ENCODE data around the gene GNGT2.
A peak's percentile ranks its signal among the peaks of the same experiment; 100 is the strongest.

GNGT2 gene

GRCh38 chr17:49191917-49192741 lies 18.2 kb downstream of the GNGT2 start (continued):
- 0 out of 2 replicates have a peak, but pooled peaks have one; percentile 17 for TF ChIP-seq ZSCAN16 (tag by site-specific recombination; IDR thresholded peaks at IDR 0.05)
- TF ChIP-seq, protein P1, sequence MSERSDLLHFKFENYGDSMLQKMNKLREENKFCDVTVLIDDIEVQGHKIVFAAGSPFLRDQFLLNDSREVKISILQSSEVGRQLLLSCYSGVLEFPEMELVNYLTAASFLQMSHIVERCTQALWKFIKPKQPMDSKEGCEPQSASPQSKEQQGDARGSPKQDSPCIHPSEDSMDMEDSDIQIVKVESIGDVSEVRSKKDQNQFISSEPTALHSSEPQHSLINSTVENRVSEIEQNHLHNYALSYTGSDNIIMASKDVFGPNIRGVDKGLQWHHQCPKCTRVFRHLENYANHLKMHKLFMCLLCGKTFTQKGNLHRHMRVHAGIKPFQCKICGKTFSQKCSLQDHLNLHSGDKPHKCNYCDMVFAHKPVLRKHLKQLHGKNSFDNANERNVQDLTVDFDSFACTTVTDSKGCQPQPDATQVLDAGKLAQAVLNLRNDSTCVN (tag by site-specific recombination; optimal IDR thresholded peaks at IDR 0.05), result peak; percentile 73
- TF ChIP-seq, protein P2, sequence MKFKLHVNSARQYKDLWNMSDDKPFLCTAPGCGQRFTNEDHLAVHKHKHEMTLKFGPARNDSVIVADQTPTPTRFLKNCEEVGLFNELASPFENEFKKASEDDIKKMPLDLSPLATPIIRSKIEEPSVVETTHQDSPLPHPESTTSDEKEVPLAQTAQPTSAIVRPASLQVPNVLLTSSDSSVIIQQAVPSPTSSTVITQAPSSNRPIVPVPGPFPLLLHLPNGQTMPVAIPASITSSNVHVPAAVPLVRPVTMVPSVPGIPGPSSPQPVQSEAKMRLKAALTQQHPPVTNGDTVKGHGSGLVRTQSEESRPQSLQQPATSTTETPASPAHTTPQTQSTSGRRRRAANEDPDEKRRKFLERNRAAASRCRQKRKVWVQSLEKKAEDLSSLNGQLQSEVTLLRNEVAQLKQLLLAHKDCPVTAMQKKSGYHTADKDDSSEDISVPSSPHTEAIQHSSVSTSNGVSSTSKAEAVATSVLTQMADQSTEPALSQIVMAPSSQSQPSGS (tag by site-specific recombination; IDR thresholded peaks at IDR 0.05; ENCODE audit: low read depth), result no peak
- TF ChIP-seq ZNF202 (tag by site-specific recombination; IDR thresholded peaks at IDR 0.05; ENCODE audit: borderline replicate concordance), result no peak
- peak; percentile 87 for TF ChIP-seq KLF8 (tag by site-specific recombination; IDR thresholded peaks at IDR 0.05)
- no peak for TF ChIP-seq ZBTB49 (tag by site-specific recombination; IDR thresholded peaks at IDR 0.05; ENCODE audit: low read depth)
- TF ChIP-seq SCRT1 (tag by site-specific recombination; IDR thresholded peaks at IDR 0.05; ENCODE audit: borderline replicate concordance), result no peak
- peak; percentile 76 for TF ChIP-seq ZNF76 (tag by site-specific recombination; IDR thresholded peaks at IDR 0.05; ENCODE audit: borderline replicate concordance, low read depth)
- TF ChIP-seq ZNF155 (tag by site-specific recombination; IDR thresholded peaks at IDR 0.05), result no peak
- TF ChIP-seq ZNF768 (tag by site-specific recombination; IDR thresholded peaks at IDR 0.05), result no peak
- no peak for TF ChIP-seq HOXA7 (CRISPR knock-in tag; IDR thresholded peaks at IDR 0.05; ENCODE audit: borderline replicate concordance)
- no peak for TF ChIP-seq ZNF549 (tag by site-specific recombination; IDR thresholded peaks at IDR 0.05)
- TF ChIP-seq ZNF37A (tag by site-specific recombination; IDR thresholded peaks at IDR 0.05), result no peak
- no peak for TF ChIP-seq ZNF48 (tag by site-specific recombination; IDR thresholded peaks at IDR 0.05)
- TF ChIP-seq, protein P3, sequence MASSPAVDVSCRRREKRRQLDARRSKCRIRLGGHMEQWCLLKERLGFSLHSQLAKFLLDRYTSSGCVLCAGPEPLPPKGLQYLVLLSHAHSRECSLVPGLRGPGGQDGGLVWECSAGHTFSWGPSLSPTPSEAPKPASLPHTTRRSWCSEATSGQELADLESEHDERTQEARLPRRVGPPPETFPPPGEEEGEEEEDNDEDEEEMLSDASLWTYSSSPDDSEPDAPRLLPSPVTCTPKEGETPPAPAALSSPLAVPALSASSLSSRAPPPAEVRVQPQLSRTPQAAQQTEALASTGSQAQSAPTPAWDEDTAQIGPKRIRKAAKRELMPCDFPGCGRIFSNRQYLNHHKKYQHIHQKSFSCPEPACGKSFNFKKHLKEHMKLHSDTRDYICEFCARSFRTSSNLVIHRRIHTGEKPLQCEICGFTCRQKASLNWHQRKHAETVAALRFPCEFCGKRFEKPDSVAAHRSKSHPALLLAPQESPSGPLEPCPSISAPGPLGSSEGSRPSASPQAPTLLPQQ (tag by site-specific recombination; IDR thresholded peaks at IDR 0.05), result peak; percentile 96
- peak; percentile 91 for TF ChIP-seq ZFP37 (tag by site-specific recombination; IDR thresholded peaks at IDR 0.05)
- TF ChIP-seq ZNF114 (tag by site-specific recombination; IDR thresholded peaks at IDR 0.05), result no peak
- TF ChIP-seq, protein P4, sequence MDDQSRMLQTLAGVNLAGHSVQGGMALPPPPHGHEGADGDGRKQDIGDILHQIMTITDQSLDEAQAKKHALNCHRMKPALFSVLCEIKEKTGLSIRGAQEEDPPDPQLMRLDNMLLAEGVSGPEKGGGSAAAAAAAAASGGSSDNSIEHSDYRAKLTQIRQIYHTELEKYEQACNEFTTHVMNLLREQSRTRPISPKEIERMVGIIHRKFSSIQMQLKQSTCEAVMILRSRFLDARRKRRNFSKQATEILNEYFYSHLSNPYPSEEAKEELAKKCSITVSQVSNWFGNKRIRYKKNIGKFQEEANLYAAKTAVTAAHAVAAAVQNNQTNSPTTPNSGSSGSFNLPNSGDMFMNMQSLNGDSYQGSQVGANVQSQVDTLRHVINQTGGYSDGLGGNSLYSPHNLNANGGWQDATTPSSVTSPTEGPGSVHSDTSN (CRISPR knock-in tag; IDR thresholded peaks at IDR 0.05), result peak; percentile 38; the same call in 1 of the 2 replicates
- no peak for TF ChIP-seq ZNF302 (tag by site-specific recombination; IDR thresholded peaks at IDR 0.05; ENCODE audit: low read depth)
- no peak; the same call in 1 of the 2 replicates for TF ChIP-seq ZNF449 (tag by site-specific recombination; IDR thresholded peaks at IDR 0.05)
- 0 out of 2 replicates have a peak, but pooled peaks have one; percentile 28 for TF ChIP-seq ZNF623 (tag by site-specific recombination; IDR thresholded peaks at IDR 0.05)
- TF ChIP-seq SP7 (tag by site-specific recombination; IDR thresholded peaks at IDR 0.05), result peak; percentile 74
- peak; percentile 86 for TF ChIP-seq ZSCAN30 (tag by site-specific recombination; IDR thresholded peaks at IDR 0.05)
- TF ChIP-seq, protein P5, sequence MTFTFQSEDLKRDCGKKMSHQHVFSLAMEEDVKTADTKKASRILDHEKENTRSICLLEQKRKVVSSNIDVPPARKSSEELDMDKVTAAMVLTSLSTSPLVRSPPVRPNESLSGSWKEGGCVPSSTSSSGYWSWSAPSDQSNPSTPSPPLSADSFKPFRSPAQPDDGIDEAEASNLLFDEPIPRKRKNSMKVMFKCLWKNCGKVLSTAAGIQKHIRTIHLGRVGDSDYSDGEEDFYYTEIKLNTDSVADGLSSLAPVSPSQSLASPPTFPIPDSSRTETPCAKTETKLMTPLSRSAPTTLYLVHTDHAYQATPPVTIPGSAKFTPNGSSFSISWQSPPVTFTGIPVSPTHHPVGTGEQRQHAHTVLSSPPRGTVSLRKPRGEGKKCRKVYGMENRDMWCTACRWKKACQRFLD (tag by site-specific recombination; IDR thresholded peaks at IDR 0.05), result no peak
- TF ChIP-seq ZNF324 (tag by site-specific recombination; IDR thresholded peaks at IDR 0.05), result peak; percentile 94
- no peak for TF ChIP-seq ZNF473 (tag by site-specific recombination; IDR thresholded peaks at IDR 0.05)
- TF ChIP-seq ZBTB17 (tag by site-specific recombination; IDR thresholded peaks at IDR 0.05), result peak; percentile 56
- TF ChIP-seq ZNF23 (tag by site-specific recombination; IDR thresholded peaks at IDR 0.05; ENCODE audit: borderline replicate concordance), result no peak
- peak; percentile 60 for TF ChIP-seq ZNF423 (tag by site-specific recombination; IDR thresholded peaks at IDR 0.05)
- TF ChIP-seq ZNF558 (tag by site-specific recombination; IDR thresholded peaks at IDR 0.05), result peak; percentile 66; the same call in 1 of the 2 replicates

All from HEK293 (cell line).